Upper lobe of left lung (tissue), 6 donors: ENCODE data around the gene SNX32. TPM values are rescaled to one million over a fixed set of nuclear protein-coding genes. Genes with fewer than 3 reads are reported as not detected.
"Not testable (repeated sequence)": the region's sequence is repeated elsewhere in the genome, so short reads cannot be mapped to it uniquely, and the experiment has no call there.

Experiments
- ATAC-seq, 2 donors: fragments of 200-7000 bp; cut with Tn5 transposase; one replicate each; pipeline ENCODE4 v1.9.1; 2022; ENCODE audit warnings: mild to moderate bottlenecking in 2 of 2, moderate library complexity in 2 of 2; ENCODE audit not compliant: low FRiP score in 2 of 2
- DNase-seq, 2 donors: peaks; one replicate each; pipeline ENCODE4 v3.0.0-alpha.2; 2019 to 2020
- H3K27ac ChIP-seq, 4 donors: fragments of 200-600 bp; sonication (generic); one replicate each; pipeline ENCODE4 v1.5.1; 2016 to 2019
- H3K27me3 ChIP-seq, 4 donors: fragments of 200-600 bp; sonication (generic); one replicate each; pipeline ENCODE4 v1.5.1; 2017 to 2019
- H3K36me3 ChIP-seq, 4 donors: fragments of 200-600 bp; sonication (generic); one replicate each; pipeline ENCODE4 v1.5.1; 2016 to 2019
- H3K4me1 ChIP-seq, 4 donors: fragments of 200-600 bp; sonication (generic); one replicate each; pipeline ENCODE4 v1.5.1; 2018 to 2019
- H3K4me3 ChIP-seq, 4 donors: fragments of 200-600 bp; sonication (generic); one replicate each; pipeline ENCODE4 v1.5.1; 2017 to 2019; ENCODE audit warnings: mild to moderate bottlenecking in 2 of 4, moderate library complexity in 1 of 4
- H3K9me3 ChIP-seq, 4 donors: fragments of 200-600 bp; sonication (generic); one replicate each; pipeline ENCODE4 v1.5.1; 2018 to 2019
- EP300 ChIP-seq, 4 donors: sonication (generic); formaldehyde crosslinking; IDR thresholded peaks; one replicate each; pipeline ENCODE4 v1.5.1; 2017; ENCODE audit warnings: antibody characterized with exemption in 4 of 4, control low read depth in 2 of 4
- POLR2A ChIP-seq, 4 donors: fragments of 450-650 bp; IDR thresholded peaks; one replicate each; pipeline ENCODE4 v1.5.1; 2016 to 2017; ENCODE audit warnings: antibody characterized with exemption in 4 of 4, mild to moderate bottlenecking in 2 of 4
- POLR2AphosphoS5 ChIP-seq, 2 donors: sonication (generic); formaldehyde crosslinking; IDR thresholded peaks; one replicate each; pipeline ENCODE4 v1.5.1; 2017; ENCODE audit warnings: antibody characterized with exemption in 2 of 2
- WGBS, 2 donors: methylation state at CpG; one replicate each; pipeline ENCODE4 v1.1.5; 2017 to 2018; 5-methylcytosine and 5-hydroxymethylcytosine counted together
- total RNA-seq, 6 donors: library from RNA; depleted of rRNA in 4 of 6; stranded (reverse); fragments of >200 nt in 4 of 6; gene quantifications; one replicate each; pipeline versions ENCODE4 v1.1.0 to v1.2.1, GENCODE V29; 2016 to 2021
- TF ChIP-seq, protein P1 (sequence below), 6 experiments: fragments of 450-650 bp in 4 of 6; fragments of 200-600 bp in 2 of 6; sonication (generic) in 2 of 6; IDR thresholded peaks; one replicate each; pipeline ENCODE4 v1.5.1; 2016 to 2019; ENCODE audit warnings: antibody characterized with exemption in 6 of 6
- donor health status: DM: no; HTN: no; CAD: no; lungs with moderate emphysema.
- donor health status: DM: no; HTN: yes; CAD: no; lungs with severe emphysema.

Gene SNX32
- total RNA-seq, 6 donors from 2014 or later: 0.37 to 0.69 TPM; not detected in 4

DNA sequence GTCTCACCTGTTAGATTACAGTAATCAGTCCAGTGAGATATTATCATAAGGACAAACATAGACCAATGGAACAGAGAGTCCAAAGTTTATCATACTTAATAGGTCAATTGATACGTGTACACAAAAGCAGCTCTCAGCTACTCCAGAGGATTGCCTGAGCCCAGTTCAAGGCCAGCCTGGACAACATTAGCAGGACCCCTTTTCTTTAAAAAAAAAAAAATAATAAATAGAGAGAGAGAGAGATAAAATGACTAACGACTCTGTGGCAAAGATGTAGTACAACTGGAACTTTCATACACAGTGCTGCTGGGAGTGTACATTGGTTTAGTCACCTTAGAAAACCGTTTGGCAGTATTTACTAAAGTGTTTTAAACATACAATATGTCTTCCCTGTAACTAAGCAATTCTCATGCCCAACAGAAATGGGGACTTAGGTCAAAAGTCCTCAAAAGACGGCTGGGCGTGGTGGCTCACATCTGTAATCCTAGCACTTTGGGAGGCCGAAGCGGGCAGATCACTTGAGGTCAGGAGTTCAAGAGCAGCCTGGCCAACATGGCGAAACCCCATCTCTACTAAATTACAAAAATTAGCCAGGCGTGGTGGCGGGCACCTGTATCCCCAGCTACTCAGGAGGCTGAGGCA is 10.6 kb downstream of the SNX32 start:
- no peak overlapping the region for H3K27ac ChIP-seq
- 76 to 89% methylated on average over 7 to 10 of the region's 10 CpGs for WGBS, 2 donors
- TF ChIP-seq POLR2AphosphoS5 (IDR thresholded peaks at IDR 0.05) (no peak), EP300 (IDR thresholded peaks at IDR 0.05) (no peak), POLR2A (IDR thresholded peaks at IDR 0.05) (no peak)
- TF ChIP-seq, protein P1, sequence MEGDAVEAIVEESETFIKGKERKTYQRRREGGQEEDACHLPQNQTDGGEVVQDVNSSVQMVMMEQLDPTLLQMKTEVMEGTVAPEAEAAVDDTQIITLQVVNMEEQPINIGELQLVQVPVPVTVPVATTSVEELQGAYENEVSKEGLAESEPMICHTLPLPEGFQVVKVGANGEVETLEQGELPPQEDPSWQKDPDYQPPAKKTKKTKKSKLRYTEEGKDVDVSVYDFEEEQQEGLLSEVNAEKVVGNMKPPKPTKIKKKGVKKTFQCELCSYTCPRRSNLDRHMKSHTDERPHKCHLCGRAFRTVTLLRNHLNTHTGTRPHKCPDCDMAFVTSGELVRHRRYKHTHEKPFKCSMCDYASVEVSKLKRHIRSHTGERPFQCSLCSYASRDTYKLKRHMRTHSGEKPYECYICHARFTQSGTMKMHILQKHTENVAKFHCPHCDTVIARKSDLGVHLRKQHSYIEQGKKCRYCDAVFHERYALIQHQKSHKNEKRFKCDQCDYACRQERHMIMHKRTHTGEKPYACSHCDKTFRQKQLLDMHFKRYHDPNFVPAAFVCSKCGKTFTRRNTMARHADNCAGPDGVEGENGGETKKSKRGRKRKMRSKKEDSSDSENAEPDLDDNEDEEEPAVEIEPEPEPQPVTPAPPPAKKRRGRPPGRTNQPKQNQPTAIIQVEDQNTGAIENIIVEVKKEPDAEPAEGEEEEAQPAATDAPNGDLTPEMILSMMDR (IDR thresholded peaks at IDR 0.05): no peak
- no peak overlapping the region for H3K4me3 ChIP-seq
- DNase-seq: no peak
- H3K4me1 ChIP-seq: no peaks in the 10 kb centered on the region
- H3K36me3 ChIP-seq: no peaks in the 10 kb centered on the region
- ATAC-seq: no peak
- H3K27me3 ChIP-seq: no peaks in the 10 kb centered on the region
- no peaks in the 10 kb centered on the region for H3K9me3 ChIP-seq

DNA sequence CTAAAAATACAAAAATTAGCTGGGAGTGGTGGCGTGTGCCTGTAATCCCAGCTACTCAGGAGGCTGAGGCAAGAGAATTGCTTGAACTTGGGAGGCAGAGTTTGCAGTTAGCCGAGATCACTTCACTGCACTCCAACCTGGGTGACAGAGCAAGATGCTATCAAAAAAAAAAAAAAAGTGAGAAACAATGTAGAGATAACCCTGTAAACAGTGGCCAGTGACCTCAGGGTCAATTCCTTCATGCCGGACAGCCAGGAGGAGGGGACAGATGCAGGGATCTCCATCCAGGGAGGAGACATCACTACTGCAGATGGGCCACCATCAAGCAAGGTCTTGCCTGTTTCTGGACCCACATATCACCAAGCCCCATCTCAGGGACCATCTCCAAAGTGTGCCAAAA is 14.0 kb downstream of the SNX32 start:
- H3K4me1 ChIP-seq: peaks cover 0 to 4% (median 0%) of the 10 kb centered on the region in 4 donors
- 71 to 75% methylated on average over 3 of the region's 3 CpGs for WGBS, 2 donors
- no peak for DNase-seq
- H3K36me3 ChIP-seq: peaks cover 4 to 22% (median 18%) of the 10 kb centered on the region in 4 donors
- H3K4me3 ChIP-seq: no peak overlapping the region
- no peak overlapping the region for H3K27ac ChIP-seq
- TF ChIP-seq POLR2A (IDR thresholded peaks at IDR 0.05) (no peak), EP300 (IDR thresholded peaks at IDR 0.05) (no peak), POLR2AphosphoS5 (IDR thresholded peaks at IDR 0.05) (no peak)
- TF ChIP-seq, protein P1 (IDR thresholded peaks at IDR 0.05): no peak
- no peaks in the 10 kb centered on the region for H3K27me3 ChIP-seq
- H3K9me3 ChIP-seq: peaks cover 0 to 7% (median 0%) of the 10 kb centered on the region in 4 donors
- ATAC-seq: no peak

DNA sequence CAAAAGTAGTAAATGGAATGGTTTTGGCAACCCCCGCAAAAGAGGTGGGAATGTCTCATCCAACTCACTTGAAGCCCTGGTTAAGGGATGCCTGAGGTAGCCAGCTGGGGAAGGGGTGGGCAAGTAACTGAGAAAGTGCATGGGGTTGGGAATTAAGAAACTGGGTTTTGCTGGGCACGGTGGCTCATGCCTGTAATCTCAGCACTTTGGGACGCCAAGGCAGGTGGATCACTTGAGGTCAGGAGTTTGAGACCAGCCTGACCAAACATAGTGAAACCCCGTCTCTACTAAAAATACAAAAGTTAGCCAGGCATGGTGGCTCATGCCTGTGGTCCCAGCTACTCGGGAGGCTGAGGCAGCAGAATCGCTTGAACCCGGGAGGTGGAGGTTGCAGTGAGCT is 14.9 kb downstream of the SNX32 start:
- H3K36me3 ChIP-seq: peaks cover 6 to 32% (median 27%) of the 10 kb centered on the region in 4 donors
- DNase-seq, ATAC-seq, H3K27me3 ChIP-seq, H3K27ac ChIP-seq, H3K4me3 ChIP-seq, H3K9me3 ChIP-seq, H3K4me1 ChIP-seq: not testable (repeated sequence)
- WGBS, 2 donors: 62 to 66% methylated on average over 7 of the region's 7 CpGs

DNA sequence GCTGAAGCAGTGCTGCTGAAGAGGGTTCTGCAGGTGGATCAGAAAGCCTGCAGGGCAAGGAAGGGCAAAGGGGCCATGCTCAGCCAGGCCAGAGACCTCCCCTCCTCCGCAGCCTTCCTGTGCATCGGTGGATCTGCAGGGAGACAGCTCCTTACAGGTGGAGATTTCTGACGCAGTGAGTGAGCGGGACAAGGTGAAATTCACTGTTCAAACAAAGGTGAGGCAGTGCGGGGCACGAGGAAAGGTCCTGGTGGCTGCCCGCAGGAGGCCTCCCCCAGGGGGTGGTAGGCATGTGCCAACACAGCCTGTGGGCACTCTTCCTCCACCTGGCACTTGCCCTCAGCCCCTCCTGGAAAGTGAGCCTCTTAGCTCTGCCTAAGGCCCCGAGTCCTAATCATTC is 15.6 kb downstream of the SNX32 start:
- DNase-seq: no peak
- 62 to 65% methylated on average over 6 to 8 of the region's 8 CpGs for WGBS, 2 donors
- H3K4me3 ChIP-seq: no peak overlapping the region
- no peak for TF ChIP-seq EP300 (IDR thresholded peaks at IDR 0.05)
- no peak for TF ChIP-seq POLR2AphosphoS5 (IDR thresholded peaks at IDR 0.05)
- TF ChIP-seq, protein P1 (IDR thresholded peaks at IDR 0.05): no peak
- no peak for TF ChIP-seq POLR2A (IDR thresholded peaks at IDR 0.05)
- peaks cover 6 to 38% (median 34%) of the 10 kb centered on the region in 4 donors for H3K36me3 ChIP-seq
- H3K27ac ChIP-seq: no peak overlapping the region
- H3K9me3 ChIP-seq: peaks cover 0 to 7% (median 0%) of the 10 kb centered on the region in 4 donors
- H3K4me1 ChIP-seq: peaks cover 0 to 12% (median 2%) of the 10 kb centered on the region in 4 donors
- H3K27me3 ChIP-seq: no peaks in the 10 kb centered on the region
- ATAC-seq: peak in 1 of 2 donors; percentile 14

DNA sequence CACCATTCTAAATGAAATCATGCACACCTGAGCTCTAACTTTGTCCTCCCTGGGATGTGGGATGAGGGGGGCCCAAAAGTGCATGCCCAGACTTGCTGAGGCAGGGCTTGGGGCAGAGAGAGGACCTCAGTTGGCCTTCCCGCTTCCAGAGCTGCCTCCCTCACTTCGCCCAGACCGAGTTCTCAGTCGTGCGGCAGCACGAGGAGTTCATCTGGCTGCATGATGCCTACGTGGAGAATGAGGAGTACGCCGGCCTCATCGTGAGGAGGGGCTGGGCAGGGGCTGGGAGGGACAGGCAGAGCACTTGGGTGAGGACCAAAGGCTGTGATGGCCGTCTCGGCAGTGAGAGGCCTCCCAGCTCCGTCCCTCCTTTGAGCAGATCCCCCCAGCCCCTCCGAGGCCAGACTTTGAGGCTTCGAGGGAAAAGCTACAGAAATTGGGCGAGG is 16.0 kb downstream of the SNX32 start:
- DNase-seq (no peak), ATAC-seq (peak; percentile 2 to 4)
- no peak overlapping the region for H3K4me3 ChIP-seq
- no peaks in the 10 kb centered on the region for H3K27me3 ChIP-seq
- peaks cover 10 to 43% (median 38%) of the 10 kb centered on the region in 4 donors for H3K36me3 ChIP-seq
- 62 to 67% methylated on average over 14 to 16 of the region's 16 CpGs for whole genome bisulfite sequencing, 2 donors
- H3K27ac ChIP-seq: no peak overlapping the region
- H3K9me3 ChIP-seq: peaks cover 0 to 7% (median 0%) of the 10 kb centered on the region in 4 donors
- peaks cover under 1 to 14% (median 4%) of the 10 kb centered on the region in 4 donors for H3K4me1 ChIP-seq
- TF ChIP-seq POLR2A (IDR thresholded peaks at IDR 0.05) (no peak), POLR2AphosphoS5 (IDR thresholded peaks at IDR 0.05) (no peak)
- TF ChIP-seq, protein P1 (IDR thresholded peaks at IDR 0.05): no peak
